Spleen (tissue), 7 donors: ENCODE data around the gene KIF26B.

ENCODE experiments used
- CTCF ChIP-seq, 11 experiments: fragments of 200-600 bp in 7 of 11; fragments of 450-650 bp in 4 of 11; sonication (generic) in 4 of 11; IDR thresholded peaks in 8 of 11; conservative IDR thresholded peaks in 3 of 11; 1 replicate in 7 of 11; 2 replicates in 4 of 11; pipeline versions ENCODE4 v1.4.0 to v1.8.0; 2016 to 2021; ENCODE audit warnings: antibody characterized with exemption in 11 of 11, inconsistent platforms in 4 of 11, mild to moderate bottlenecking in 1 of 11
- POLR2AphosphoS5 ChIP-seq, 3 donors: sonication (generic); formaldehyde crosslinking; IDR thresholded peaks; one replicate each; pipeline ENCODE4 v1.5.1; 2017; ENCODE audit warnings: antibody characterized with exemption in 3 of 3
- donor health status: DM: no; HTN: no; CAD: no; lungs with moderate emphysema.
- donor health status: DM: no; HTN: no; CAD: no.
- donor health status: DM: no; HTN: no; CAD: no.

- TF ChIP-seq POLR2AphosphoS5 (IDR thresholded peaks at IDR 0.05) (no peak), CTCF (IDR thresholded peaks at IDR 0.05 in 8 of 11, conservative IDR thresholded peaks at IDR 0.05 in 3 of 11) (no peak)
Measured at GRCh38 chr1:245458234-245458633, 303.4 kb downstream of the KIF26B start.
